K562 (cell line): ENCODE measurements around the gene LRP4. TPM values are rescaled to one million over a fixed set of nuclear protein-coding genes. Genes with fewer than 3 reads are reported as not detected.

Source experiments
- ATAC-seq: fragments of 200-7000 bp; cut with Tn5 transposase; 3 replicates; pipeline ENCODE4 v1.9.1; 2020; ENCODE audit warnings: moderate library complexity
- BruUV-seq: library from RNA; stranded (reverse); fragments of 400-500 nt; replicated peaks from 2 replicates; lab custom pipeline; 2021; lab: Mats Ljungman, UMichigan
- CTCF ChIA-PET: fragments of 300-600 bp; formaldehyde crosslinking; extraction: SDS; loops from one replicate; lab custom pipeline; 2021; ENCODE audit warnings: low intra/inter-chr PET ratio; lab: Yijun Ruan, JAX
- POLR2A ChIA-PET: fragments of 300-600, 350-650 bp; sonication (Branson Sonifier 250); formaldehyde crosslinking; extraction: SDS; loops from one replicate; lab custom pipeline; 2021; ENCODE audit warnings: antibody characterized with exemption, inconsistent platforms; lab: Yijun Ruan, JAX
- DNase-seq, 4 experiments: peaks; one replicate each; pipeline versions ENCODE4 v3.0.0 to v3.0.0-alpha.2; 2011 to 2018; ENCODE audit warnings: low spot score in 3 of 4, mixed read lengths in 3 of 4; ENCODE audit errors: extremely low read depth in 1 of 4
- FAIRE-seq: peaks from 2 replicates; lab custom pipeline; 2011; peaks lifted over from hg19 to GRCh38; lab: Jason Lieb, UNC
- H2AFZ ChIP-seq: 2 replicates; pipeline ENCODE4 v1.6.0; 2011; ENCODE audit warnings: low read depth, low read length, control low read depth, inconsistent platforms
- H3K27ac ChIP-seq: fragments of 200-600 bp; 3 replicates; pipeline ENCODE4 v1.8.0; 2011; ENCODE audit warnings: low read depth, mild to moderate bottlenecking, control low read depth, inconsistent platforms, low read length, moderate library complexity, mixed read lengths; ENCODE audit errors: extremely low read depth
- H3K27me3 ChIP-seq, 2 experiments: fragments of 300-600 bp in 1 of 2; 2 replicates in 1 of 2; 3 replicates in 1 of 2; pipeline versions ENCODE4 v1.6.0 to v1.8.0; 2011; ENCODE audit warnings: inconsistent platforms in 2 of 2, low read length in 2 of 2, mild to moderate bottlenecking in 1 of 2, mixed read lengths in 1 of 2, moderate library complexity in 1 of 2; ENCODE audit not compliant: control insufficient read depth in 2 of 2, insufficient read depth in 2 of 2
- H3K36me3 ChIP-seq: fragments of 300-600 bp; 3 replicates; pipeline ENCODE4 v1.8.0; 2011; ENCODE audit warnings: mild to moderate bottlenecking, low read length, inconsistent platforms; ENCODE audit not compliant: control insufficient read depth, insufficient read depth
- H3K4me1 ChIP-seq, 2 experiments: fragments of 200-600 bp in 1 of 2; replicated peaks in 1 of 2; 2 replicates in 1 of 2; 3 replicates in 1 of 2; pipeline versions ENCODE4 v1.5.1 to v1.8.0; 2011; ENCODE audit warnings: inconsistent platforms in 2 of 2, low read length in 2 of 2, mild to moderate bottlenecking in 1 of 2, mixed read lengths in 1 of 2, moderate library complexity in 1 of 2; ENCODE audit not compliant: control insufficient read depth in 2 of 2, insufficient read depth in 2 of 2
- H3K4me2 ChIP-seq: 2 replicates; pipeline ENCODE4 v1.6.1; 2011; ENCODE audit warnings: low read length, control low read depth, inconsistent platforms, mixed read lengths; ENCODE audit not compliant: insufficient read depth
- H3K4me3 ChIP-seq: fragments of 200-600 bp; sonication (generic), shearing (Covaris generic); 2 replicates; pipeline ENCODE4 v1.5.1; 2016; ENCODE audit warnings: control low read depth, inconsistent platforms
- H3K79me2 ChIP-seq: fragments of 200-600 bp; 3 replicates; pipeline ENCODE4 v1.8.0; 2011; ENCODE audit warnings: low read length, inconsistent platforms; ENCODE audit not compliant: control insufficient read depth, insufficient read depth
- H3K9ac ChIP-seq, 2 experiments: 2 replicates each; pipeline versions ENCODE4 v1.6.0 to v1.6.1; 2011; ENCODE audit warnings: low read depth in 2 of 2, low read length in 2 of 2, control low read depth in 1 of 2, inconsistent platforms in 1 of 2, mild to moderate bottlenecking in 1 of 2, mixed read lengths in 1 of 2; ENCODE audit not compliant: insufficient read depth in 1 of 2
- H3K9me1 ChIP-seq: one replicate; pipeline ENCODE4 v1.6.0; 2011; ENCODE audit warnings: inconsistent platforms, mild to moderate bottlenecking, low read length, moderate library complexity; ENCODE audit not compliant: control insufficient read depth, insufficient read depth
- H3K9me3 ChIP-seq: replicated peaks from 2 replicates; pipeline ENCODE4 v1.5.1; 2011; ENCODE audit warnings: low read depth, low read length, inconsistent platforms; ENCODE audit not compliant: control insufficient read depth, insufficient read depth
- H4K20me1 ChIP-seq: replicated peaks from 2 replicates; pipeline ENCODE4 v1.6.1; 2011; ENCODE audit warnings: low read length, inconsistent platforms, mixed read lengths; ENCODE audit not compliant: control insufficient read depth, insufficient read depth
- MTA1 ChIP-seq: fragments of 450-650 bp; IDR thresholded peaks from 2 replicates; pipeline ENCODE4 v1.6.1; 2017; ENCODE audit warnings: borderline replicate concordance
- SMARCB1 ChIP-seq: IDR thresholded peaks from 2 replicates; pipeline ENCODE4 v1.6.1; 2011; ENCODE audit warnings: improper control_type of control experiment, low read depth; ENCODE audit not compliant: insufficient read length
- ZNF77 ChIP-seq: fragments of 250-450 bp; sonication (Bioruptor Pico); IDR thresholded peaks from 2 replicates; pipeline ENCODE4 v1.5.0; 2020
- WGBS: fragments of 100-300 bp; shearing (Covaris generic); methylation state at CpG from one replicate; pipeline ENCODE4 v1.1.6; 2016; ENCODE audit warnings: low coverage, mixed read lengths; ENCODE audit not compliant: insufficient coverage; ENCODE audit errors: missing lambda C conversion rate; 5-methylcytosine and 5-hydroxymethylcytosine counted together
- in situ Hi-C: fragments of 300-500 bp; cut with MboI; formaldehyde crosslinking; loops from 4 replicates; pipeline ENCODE4 v1.15.0; 2018; ENCODE audit warnings: inconsistent platforms, mixed read lengths
- intact Hi-C: fragments of 100-400 bp; cut with micrococcal nuclease; formaldehyde crosslinking; loops from 2 replicates; pipeline ENCODE4 v1.14.2; 2022
- polyA plus RNA-seq, 8 experiments: library from polyadenylated mRNA; depleted of rRNA in 4 of 8; stranded (reverse) in 5 of 8; unstranded in 3 of 8; fragments of >200 nt; fragmentation: Nextera tagmentation in 2 of 8; fragmentation: Illumina TruSeq in 1 of 8; extraction: Ambion mirVana in 2 of 8; extraction: Trizol in 1 of 8; gene quantifications; 2 replicates each; pipeline versions ENCODE4 v1.2.1 to v1.2.3, GENCODE V29; 2011 to 2014; ENCODE audit warnings: inconsistent platforms in 1 of 8, missing spikeins in 1 of 8
- total RNA-seq, 7 experiments: library from RNA; depleted of rRNA in 6 of 7; stranded (reverse); fragments of >200 nt in 6 of 7; fragmentation: Illumina TruSeq in 2 of 7; extraction: Trizol in 2 of 7; gene quantifications; 2 replicates each; pipeline versions ENCODE4 v1.2.1 to v1.2.3, GENCODE V29; 2011 to 2021; ENCODE audit warnings: low replicate concordance in 1 of 7
- TF ChIP-seq, protein P1 (sequence below): sonication (generic); formaldehyde crosslinking; IDR thresholded peaks from 2 replicates; pipeline ENCODE4 v1.8.1; 2023; ENCODE audit warnings: mild to moderate bottlenecking, missing genetic modification reagents, moderate library complexity
- TF ChIP-seq, protein P2 (sequence below): fragments of 200-600 bp; sonication (generic); IDR thresholded peaks from one replicate; pipeline ENCODE4 v1.6.1; 2012; ENCODE audit warnings: mild to moderate bottlenecking, low read depth, low read length, inconsistent platforms
- TF ChIP-seq, protein P3 (sequence below): sonication (generic); formaldehyde crosslinking; IDR thresholded peaks from 2 replicates; pipeline ENCODE4 v1.8.0; 2022; ENCODE audit warnings: mild to moderate bottlenecking, missing genetic modification reagents

LRP4 gene
- total and polyA plus RNA-seq, 9 of the 15 experiments (the other 6 are each of a cell fraction or from before 2014, with no cell fraction given): 0.04 to 0.54 (median 0.10) TPM

DNA sequence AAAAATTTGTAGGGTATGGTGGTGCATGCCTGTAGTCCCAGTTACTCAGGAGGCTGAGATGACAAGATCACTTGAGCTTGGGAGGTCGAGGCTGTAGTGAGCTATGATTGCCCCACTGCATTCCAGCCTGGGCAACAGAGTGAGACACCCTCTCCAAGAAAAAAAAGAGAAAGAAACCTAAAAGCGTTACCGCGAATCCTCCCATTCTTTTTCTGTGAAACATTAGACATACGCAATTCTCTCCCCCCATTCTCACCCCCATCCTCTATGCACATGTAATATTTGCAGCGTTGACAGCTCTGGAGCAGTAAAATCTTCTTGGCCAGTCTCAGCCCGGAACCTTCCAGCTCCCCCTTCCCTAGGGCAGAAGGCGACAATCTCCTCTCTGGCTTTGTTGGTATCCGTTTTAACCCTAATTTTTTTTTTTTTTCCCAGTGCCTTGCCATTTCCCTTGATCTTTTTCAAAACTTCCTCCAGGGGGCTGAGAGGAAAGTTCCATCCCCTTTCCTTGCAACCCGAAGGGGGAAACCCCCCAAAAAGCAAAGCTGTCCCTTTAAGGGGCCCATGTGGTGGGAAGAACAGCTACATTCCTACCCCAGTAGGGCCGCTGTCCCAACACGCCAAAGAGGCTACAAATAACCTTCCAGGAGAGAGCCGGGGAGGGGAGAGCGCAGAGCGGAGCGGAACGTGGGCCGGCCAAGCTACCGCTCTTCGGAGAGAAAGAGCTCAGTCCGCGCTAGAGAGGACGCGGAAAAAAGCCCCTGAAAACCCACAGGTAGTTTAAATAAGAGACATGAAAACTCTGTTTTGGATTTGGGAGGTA is 1.9 kb downstream of the LRP4 start:
- ChIA-PET POLR2A (interaction anchor here (0.5 to 1.5 kb wide), 7 partner anchors 9 to 379 kb away, joined by 3 to 7 read pairs (median 3); no protein-coding TSS in a partner anchor), CTCF (no interaction called here)
- no peak for FAIRE-seq
- intact Hi-C loops: no loop called here
- DNase-seq: peak; percentile 24 to 51 (median 46)
- no peaks in the 10 kb centered on the region for H3K9me1 ChIP-seq
- peak overlapping the region; percentile 48; the same call in 1 of the 2 replicates for H2AFZ ChIP-seq
- H3K4me3 ChIP-seq: no peak overlapping the region
- 6% methylated on average over 18 of the region's 24 CpGs for WGBS
- no peaks in the 10 kb centered on the region for H3K36me3 ChIP-seq
- peaks cover 43 to 51% of the 10 kb centered on the region in 2 experiments for H3K27me3 ChIP-seq
- in situ Hi-C loops: no loop called here
- H3K9me3 ChIP-seq: no peaks in the 10 kb centered on the region
- no peak overlapping the region; the same call in 1 of the 2 replicates for H3K4me2 ChIP-seq
- no peak overlapping the region for H3K9ac ChIP-seq
- peak; percentile 46 for ATAC-seq
- no peaks in the 10 kb centered on the region for H3K79me2 ChIP-seq
- no peaks in the 10 kb centered on the region for H4K20me1 ChIP-seq
- no peak overlapping the region for H3K27ac ChIP-seq
- BruUV-seq: no TSS peak
- H3K4me1 ChIP-seq: peaks cover 0 to 18% of the 10 kb centered on the region in 2 experiments; a peak in 3 of 5 replicates
- TF ChIP-seq MTA1 (no peak), SMARCB1 (no peak), ZNF77 (no peak)
- TF ChIP-seq, protein P1, sequence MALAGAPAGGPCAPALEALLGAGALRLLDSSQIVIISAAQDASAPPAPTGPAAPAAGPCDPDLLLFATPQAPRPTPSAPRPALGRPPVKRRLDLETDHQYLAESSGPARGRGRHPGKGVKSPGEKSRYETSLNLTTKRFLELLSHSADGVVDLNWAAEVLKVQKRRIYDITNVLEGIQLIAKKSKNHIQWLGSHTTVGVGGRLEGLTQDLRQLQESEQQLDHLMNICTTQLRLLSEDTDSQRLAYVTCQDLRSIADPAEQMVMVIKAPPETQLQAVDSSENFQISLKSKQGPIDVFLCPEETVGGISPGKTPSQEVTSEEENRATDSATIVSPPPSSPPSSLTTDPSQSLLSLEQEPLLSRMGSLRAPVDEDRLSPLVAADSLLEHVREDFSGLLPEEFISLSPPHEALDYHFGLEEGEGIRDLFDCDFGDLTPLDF (CRISPR knock-in tag): no peak
- TF ChIP-seq, protein P2, sequence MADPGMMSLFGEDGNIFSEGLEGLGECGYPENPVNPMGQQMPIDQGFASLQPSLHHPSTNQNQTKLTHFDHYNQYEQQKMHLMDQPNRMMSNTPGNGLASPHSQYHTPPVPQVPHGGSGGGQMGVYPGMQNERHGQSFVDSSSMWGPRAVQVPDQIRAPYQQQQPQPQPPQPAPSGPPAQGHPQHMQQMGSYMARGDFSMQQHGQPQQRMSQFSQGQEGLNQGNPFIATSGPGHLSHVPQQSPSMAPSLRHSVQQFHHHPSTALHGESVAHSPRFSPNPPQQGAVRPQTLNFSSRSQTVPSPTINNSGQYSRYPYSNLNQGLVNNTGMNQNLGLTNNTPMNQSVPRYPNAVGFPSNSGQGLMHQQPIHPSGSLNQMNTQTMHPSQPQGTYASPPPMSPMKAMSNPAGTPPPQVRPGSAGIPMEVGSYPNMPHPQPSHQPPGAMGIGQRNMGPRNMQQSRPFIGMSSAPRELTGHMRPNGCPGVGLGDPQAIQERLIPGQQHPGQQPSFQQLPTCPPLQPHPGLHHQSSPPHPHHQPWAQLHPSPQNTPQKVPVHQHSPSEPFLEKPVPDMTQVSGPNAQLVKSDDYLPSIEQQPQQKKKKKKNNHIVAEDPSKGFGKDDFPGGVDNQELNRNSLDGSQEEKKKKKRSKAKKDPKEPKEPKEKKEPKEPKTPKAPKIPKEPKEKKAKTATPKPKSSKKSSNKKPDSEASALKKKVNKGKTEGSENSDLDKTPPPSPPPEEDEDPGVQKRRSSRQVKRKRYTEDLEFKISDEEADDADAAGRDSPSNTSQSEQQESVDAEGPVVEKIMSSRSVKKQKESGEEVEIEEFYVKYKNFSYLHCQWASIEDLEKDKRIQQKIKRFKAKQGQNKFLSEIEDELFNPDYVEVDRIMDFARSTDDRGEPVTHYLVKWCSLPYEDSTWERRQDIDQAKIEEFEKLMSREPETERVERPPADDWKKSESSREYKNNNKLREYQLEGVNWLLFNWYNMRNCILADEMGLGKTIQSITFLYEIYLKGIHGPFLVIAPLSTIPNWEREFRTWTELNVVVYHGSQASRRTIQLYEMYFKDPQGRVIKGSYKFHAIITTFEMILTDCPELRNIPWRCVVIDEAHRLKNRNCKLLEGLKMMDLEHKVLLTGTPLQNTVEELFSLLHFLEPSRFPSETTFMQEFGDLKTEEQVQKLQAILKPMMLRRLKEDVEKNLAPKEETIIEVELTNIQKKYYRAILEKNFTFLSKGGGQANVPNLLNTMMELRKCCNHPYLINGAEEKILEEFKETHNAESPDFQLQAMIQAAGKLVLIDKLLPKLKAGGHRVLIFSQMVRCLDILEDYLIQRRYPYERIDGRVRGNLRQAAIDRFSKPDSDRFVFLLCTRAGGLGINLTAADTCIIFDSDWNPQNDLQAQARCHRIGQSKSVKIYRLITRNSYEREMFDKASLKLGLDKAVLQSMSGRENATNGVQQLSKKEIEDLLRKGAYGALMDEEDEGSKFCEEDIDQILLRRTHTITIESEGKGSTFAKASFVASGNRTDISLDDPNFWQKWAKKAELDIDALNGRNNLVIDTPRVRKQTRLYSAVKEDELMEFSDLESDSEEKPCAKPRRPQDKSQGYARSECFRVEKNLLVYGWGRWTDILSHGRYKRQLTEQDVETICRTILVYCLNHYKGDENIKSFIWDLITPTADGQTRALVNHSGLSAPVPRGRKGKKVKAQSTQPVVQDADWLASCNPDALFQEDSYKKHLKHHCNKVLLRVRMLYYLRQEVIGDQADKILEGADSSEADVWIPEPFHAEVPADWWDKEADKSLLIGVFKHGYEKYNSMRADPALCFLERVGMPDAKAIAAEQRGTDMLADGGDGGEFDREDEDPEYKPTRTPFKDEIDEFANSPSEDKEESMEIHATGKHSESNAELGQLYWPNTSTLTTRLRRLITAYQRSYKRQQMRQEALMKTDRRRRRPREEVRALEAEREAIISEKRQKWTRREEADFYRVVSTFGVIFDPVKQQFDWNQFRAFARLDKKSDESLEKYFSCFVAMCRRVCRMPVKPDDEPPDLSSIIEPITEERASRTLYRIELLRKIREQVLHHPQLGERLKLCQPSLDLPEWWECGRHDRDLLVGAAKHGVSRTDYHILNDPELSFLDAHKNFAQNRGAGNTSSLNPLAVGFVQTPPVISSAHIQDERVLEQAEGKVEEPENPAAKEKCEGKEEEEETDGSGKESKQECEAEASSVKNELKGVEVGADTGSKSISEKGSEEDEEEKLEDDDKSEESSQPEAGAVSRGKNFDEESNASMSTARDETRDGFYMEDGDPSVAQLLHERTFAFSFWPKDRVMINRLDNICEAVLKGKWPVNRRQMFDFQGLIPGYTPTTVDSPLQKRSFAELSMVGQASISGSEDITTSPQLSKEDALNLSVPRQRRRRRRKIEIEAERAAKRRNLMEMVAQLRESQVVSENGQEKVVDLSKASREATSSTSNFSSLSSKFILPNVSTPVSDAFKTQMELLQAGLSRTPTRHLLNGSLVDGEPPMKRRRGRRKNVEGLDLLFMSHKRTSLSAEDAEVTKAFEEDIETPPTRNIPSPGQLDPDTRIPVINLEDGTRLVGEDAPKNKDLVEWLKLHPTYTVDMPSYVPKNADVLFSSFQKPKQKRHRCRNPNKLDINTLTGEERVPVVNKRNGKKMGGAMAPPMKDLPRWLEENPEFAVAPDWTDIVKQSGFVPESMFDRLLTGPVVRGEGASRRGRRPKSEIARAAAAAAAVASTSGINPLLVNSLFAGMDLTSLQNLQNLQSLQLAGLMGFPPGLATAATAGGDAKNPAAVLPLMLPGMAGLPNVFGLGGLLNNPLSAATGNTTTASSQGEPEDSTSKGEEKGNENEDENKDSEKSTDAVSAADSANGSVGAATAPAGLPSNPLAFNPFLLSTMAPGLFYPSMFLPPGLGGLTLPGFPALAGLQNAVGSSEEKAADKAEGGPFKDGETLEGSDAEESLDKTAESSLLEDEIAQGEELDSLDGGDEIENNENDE: no peak
- TF ChIP-seq, protein P3, sequence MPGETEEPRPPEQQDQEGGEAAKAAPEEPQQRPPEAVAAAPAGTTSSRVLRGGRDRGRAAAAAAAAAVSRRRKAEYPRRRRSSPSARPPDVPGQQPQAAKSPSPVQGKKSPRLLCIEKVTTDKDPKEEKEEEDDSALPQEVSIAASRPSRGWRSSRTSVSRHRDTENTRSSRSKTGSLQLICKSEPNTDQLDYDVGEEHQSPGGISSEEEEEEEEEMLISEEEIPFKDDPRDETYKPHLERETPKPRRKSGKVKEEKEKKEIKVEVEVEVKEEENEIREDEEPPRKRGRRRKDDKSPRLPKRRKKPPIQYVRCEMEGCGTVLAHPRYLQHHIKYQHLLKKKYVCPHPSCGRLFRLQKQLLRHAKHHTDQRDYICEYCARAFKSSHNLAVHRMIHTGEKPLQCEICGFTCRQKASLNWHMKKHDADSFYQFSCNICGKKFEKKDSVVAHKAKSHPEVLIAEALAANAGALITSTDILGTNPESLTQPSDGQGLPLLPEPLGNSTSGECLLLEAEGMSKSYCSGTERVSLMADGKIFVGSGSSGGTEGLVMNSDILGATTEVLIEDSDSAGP (CRISPR knock-in tag): peak; percentile 83
